Colonic mucosa (tissue), 4 donors: Measurements from ENCODE around the gene MRI1. TPM values are rescaled to one million over a fixed set of nuclear protein-coding genes. Genes with fewer than 3 reads are reported as not detected.
A peak's percentile ranks its signal among the peaks of the same experiment; 100 is the strongest.

Experiments used
- DNase-seq: peaks from one replicate; pipeline ENCODE4 v3.0.0-alpha.2; 2020
- H3K27ac ChIP-seq: fragments of 200-600 bp; one replicate; pipeline ENCODE4 v1.8.0; 2021
- H3K27me3 ChIP-seq: fragments of 200-600 bp; one replicate; pipeline ENCODE4 v1.8.0; 2021
- H3K36me3 ChIP-seq: fragments of 200-600 bp; one replicate; pipeline ENCODE4 v1.8.0; 2021
- H3K4me1 ChIP-seq: fragments of 200-600 bp; one replicate; pipeline ENCODE4 v1.8.0; 2021; ENCODE audit warnings: mild to moderate bottlenecking
- H3K4me3 ChIP-seq: fragments of 200-600 bp; one replicate; pipeline ENCODE4 v1.8.0; 2021
- H3K9ac ChIP-seq, 2 donors: one replicate each; pipeline ENCODE4 v1.7.0; 2013; ENCODE audit warnings: control low read depth in 2 of 2, low read depth in 2 of 2, low read length in 2 of 2
- H3K9me3 ChIP-seq: fragments of 200-600 bp; one replicate; pipeline ENCODE4 v1.8.0; 2021
- CTCF ChIP-seq: fragments of 200-600 bp; IDR thresholded peaks from one replicate; pipeline ENCODE4 v1.8.0; 2022; ENCODE audit warnings: antibody characterized with exemption, mild to moderate bottlenecking
- intact Hi-C: fragments of 100-400 bp; cut with DNase I; formaldehyde crosslinking; loops from one replicate; pipeline ENCODE4 v1.14.1; 2022
- total RNA-seq, 2 donors: library from RNA; stranded (reverse); fragmentation: NEBNext Ultra II Directional in 1 of 2; extraction: Animal tissue kit (Norgen Biotek cat#: 25700) in 1 of 2; gene quantifications; one replicate each; pipeline ENCODE4 v1.2.1, GENCODE V29; 2021
- donor health status: healthy.
- donor health status: DM: no; HTN: no; CAD: no.
- donor health status: DM: no; HTN: no; CAD: no.

The MRI1 gene
- total RNA-seq, 2 donors from 2014 or later: 19.5 to 26.7 TPM

GRCh38 chr19:13765395-13766094, 1.2 kb downstream of the MRI1 start:
- no peaks in the 10 kb centered on the region for H3K9me3 ChIP-seq
- H3K4me3 ChIP-seq: peak overlapping the region; percentile 77
- peak overlapping the region; percentile 67 to 86 for H3K9ac ChIP-seq
- intact Hi-C loops: no loop called here
- H3K36me3 ChIP-seq: peaks cover 2% of the 10 kb centered on the region
- no peak overlapping the region for H3K27ac ChIP-seq
- no peaks in the 10 kb centered on the region for H3K4me1 ChIP-seq
- TF ChIP-seq CTCF: no peak
- no peak for DNase-seq
- H3K27me3 ChIP-seq: no peaks in the 10 kb centered on the region

GRCh38 chr19:13766095-13766481, 1.8 kb downstream of the MRI1 start:
- H3K4me3 ChIP-seq: no peak overlapping the region

GRCh38 chr19:13768510-13768909, 4.2 kb downstream of the MRI1 start:
- Histone ChIP-seq H3K27me3 (no peaks in the 10 kb centered on the region), H3K27ac (no peak overlapping the region), H3K9ac (no peak overlapping the region), H3K4me3 (no peak overlapping the region), H3K36me3 (no peaks in the 10 kb centered on the region), H3K9me3 (no peaks in the 10 kb centered on the region), H3K4me1 (no peaks in the 10 kb centered on the region)
- TF ChIP-seq CTCF: no peak
- no peak for DNase-seq
- intact Hi-C loops: no loop called here

More at GRCh38 chr19:13766095-13766481, 1.8 kb downstream of the MRI1 start:
- Histone ChIP-seq H3K27me3 (no peaks in the 10 kb centered on the region), H3K9ac (no peak overlapping the region), H3K9me3 (no peaks in the 10 kb centered on the region), H3K36me3 (no peaks in the 10 kb centered on the region), H3K4me1 (no peaks in the 10 kb centered on the region), H3K27ac (no peak overlapping the region)
- DNase-seq: no peak
- intact Hi-C loops: no loop called here
- TF ChIP-seq CTCF: no peak

GRCh38 chr19:13770013-13770635, 5.8 kb downstream of the MRI1 start:
- Histone ChIP-seq H3K4me1 (no peaks in the 10 kb centered on the region), H3K27me3 (no peaks in the 10 kb centered on the region), H3K4me3 (no peak overlapping the region), H3K27ac (no peak overlapping the region), H3K9ac (no peak overlapping the region), H3K36me3 (no peaks in the 10 kb centered on the region), H3K9me3 (no peaks in the 10 kb centered on the region)
- no peak for TF ChIP-seq CTCF
- intact Hi-C loops: no loop called here
- no peak for DNase-seq

- intact Hi-C loops: no loop called here
- Histone ChIP-seq H3K4me3 (peak within 1 kb of the TSS; percentile 65), H3K9ac (peak within 1 kb of the TSS; percentile 92 to 97), H3K9me3 (no peaks in the 10 kb centered on the region), H3K36me3 (peaks cover 6% of the 10 kb centered on the region), H3K27ac (peak within 1 kb of the TSS; percentile 56), H3K27me3 (no peaks in the 10 kb centered on the region), H3K4me1 (peaks cover 5% of the 10 kb centered on the region)
- DNase-seq: peak; percentile 94
- no peak for TF ChIP-seq CTCF
Measured at GRCh38 chr19:13774217-13775191, 10.2 kb downstream of the MRI1 start, which contains the start of gene C19orf53. Gene C19orf53, plus strand, starts transcription at chr19:13774456. Its CDS starts 22 bp downstream, at chr19:13774478.
